H1 (cell line): Measurements from ENCODE around the gene PLCB1. TPM values are rescaled to one million over a fixed set of nuclear protein-coding genes. Genes with fewer than 3 reads are reported as not detected.

Source experiments
- CTCF ChIA-PET: fragments of 300-600 bp; sonication (Branson Sonifier 250); formaldehyde crosslinking; loops from one replicate; lab custom pipeline; 2021; ENCODE audit not compliant: partially characterized antibody; lab: Charles Lee
- POLR2A ChIA-PET: fragments of 300-600 bp; sonication (Branson Sonifier 250); formaldehyde crosslinking; loops from one replicate; lab custom pipeline; 2021; ENCODE audit warnings: inconsistent platforms; ENCODE audit not compliant: partially characterized antibody; lab: Charles Lee
- DNase-seq, 2 experiments: peaks; one replicate each; pipeline versions ENCODE4 v3.0.0 to v3.0.0-alpha.2; 2010 to 2022; ENCODE audit warnings: low spot score in 2 of 2, low read depth in 1 of 2, mixed read lengths in 1 of 2
- FAIRE-seq: peaks from 2 replicates; lab custom pipeline; 2011; peaks lifted over from hg19 to GRCh38; lab: Jason Lieb, UNC
- H2AFZ ChIP-seq: 2 replicates; pipeline ENCODE4 v1.8.1; 2012; ENCODE audit warnings: low read length, inconsistent platforms
- H2AK5ac ChIP-seq: 2 replicates; pipeline ENCODE4 v1.6.1; 2013; ENCODE audit warnings: low read depth, low read length
- H2BK120ac ChIP-seq: replicated peaks from 2 replicates; pipeline ENCODE3; 2013; ENCODE audit warnings: low read depth, low read length, inconsistent platforms
- H2BK12ac ChIP-seq: 2 replicates; pipeline ENCODE4 v1.6.1; 2013; ENCODE audit warnings: low read depth, low read length
- H2BK15ac ChIP-seq: 2 replicates; pipeline ENCODE4 v1.6.1; 2013; ENCODE audit warnings: low read length
- H2BK20ac ChIP-seq: 2 replicates; pipeline ENCODE4 v1.6.1; 2013; ENCODE audit warnings: low read length
- H2BK5ac ChIP-seq: 2 replicates; pipeline ENCODE4 v1.6.1; 2013; ENCODE audit warnings: low read depth, low read length
- H3K14ac ChIP-seq: 2 replicates; pipeline ENCODE4 v1.6.1; 2013; ENCODE audit warnings: inconsistent platforms; ENCODE audit not compliant: insufficient read length
- H3K18ac ChIP-seq: 2 replicates; pipeline ENCODE4 v1.6.1; 2013; ENCODE audit warnings: low read length; ENCODE audit errors: extremely low read depth
- H3K23ac ChIP-seq: 2 replicates; pipeline ENCODE4 v1.6.1; 2013; ENCODE audit warnings: inconsistent platforms; ENCODE audit not compliant: insufficient read length
- H3K23me2 ChIP-seq: 2 replicates; pipeline ENCODE4 v1.6.1; 2013; ENCODE audit warnings: low read depth, low read length
- H3K27ac ChIP-seq: 2 replicates; pipeline ENCODE4 v1.6.1; 2011; ENCODE audit warnings: low read depth, low read length, inconsistent platforms
- H3K27me3 ChIP-seq, 4 experiments: replicated peaks in 1 of 4; 1 replicate in 1 of 4; 2 replicates in 3 of 4; pipeline versions ENCODE4 v1.6.1 to v1.8.1; 2011 to 2013; ENCODE audit warnings: low read length in 3 of 4, mild to moderate bottlenecking in 3 of 4, inconsistent platforms in 2 of 4, mixed read lengths in 2 of 4, moderate library complexity in 1 of 4; ENCODE audit not compliant: control insufficient read depth in 3 of 4, insufficient read depth in 3 of 4; ENCODE audit errors: extremely low read depth in 1 of 4
- H3K36me3 ChIP-seq, 4 experiments: 2 replicates each; pipeline versions ENCODE4 v1.6.1 to v1.8.1; 2011 to 2013; ENCODE audit warnings: mild to moderate bottlenecking in 4 of 4, low read length in 3 of 4, moderate library complexity in 2 of 4, control low read depth in 1 of 4, inconsistent platforms in 1 of 4; ENCODE audit not compliant: insufficient read depth in 4 of 4, control insufficient read depth in 2 of 4
- H3K4ac ChIP-seq: replicated peaks from 2 replicates; pipeline ENCODE3; 2013; ENCODE audit warnings: low read length, low read depth, mixed read lengths, inconsistent platforms; ENCODE audit not compliant: insufficient read length
- H3K4me1 ChIP-seq, 4 experiments: replicated peaks in 1 of 4; 1 replicate in 1 of 4; 2 replicates in 3 of 4; pipeline versions ENCODE4 v1.6.1 to v1.8.1; 2011 to 2013; ENCODE audit warnings: low read length in 3 of 4, inconsistent platforms in 2 of 4, mixed read lengths in 1 of 4; ENCODE audit not compliant: insufficient read depth in 4 of 4, control insufficient read depth in 3 of 4
- H3K4me2 ChIP-seq, 2 experiments: 2 replicates each; pipeline versions ENCODE4 v1.6.1 to v1.8.1; 2011 to 2013; ENCODE audit warnings: low read depth in 2 of 2, low read length in 2 of 2, control low read depth in 1 of 2, inconsistent platforms in 1 of 2, mild to moderate bottlenecking in 1 of 2; ENCODE audit not compliant: insufficient read depth in 1 of 2
- H3K4me3 ChIP-seq, 4 experiments: fragments of 200-600, 300-600 bp in 1 of 4; sonication (generic), shearing (Covaris generic), sonication (Bioruptor Twin) in 1 of 4; 2 replicates each; pipeline versions ENCODE4 v1.5.1 to v1.8.1; 2011 to 2016; ENCODE audit warnings: low read length in 4 of 4, low read depth in 3 of 4, control low read depth in 2 of 4, inconsistent platforms in 2 of 4, mild to moderate bottlenecking in 2 of 4, mixed read lengths in 1 of 4, moderate library complexity in 1 of 4; ENCODE audit not compliant: insufficient read depth in 2 of 4; ENCODE audit errors: extremely low read depth in 1 of 4
- H3K56ac ChIP-seq: replicated peaks from 2 replicates; pipeline ENCODE3; 2013; ENCODE audit warnings: low read depth, mild to moderate bottlenecking, mixed read lengths, low read length, inconsistent platforms; ENCODE audit not compliant: insufficient read length
- H3K79me1 ChIP-seq: 2 replicates; pipeline ENCODE4 v1.6.1; 2013; ENCODE audit warnings: low read depth, low read length, control low read depth
- H3K79me2 ChIP-seq, 2 experiments: 2 replicates each; pipeline versions ENCODE4 v1.6.1 to v1.8.1; 2012 to 2013; ENCODE audit warnings: low read length in 2 of 2, mild to moderate bottlenecking in 2 of 2, inconsistent platforms in 1 of 2; ENCODE audit not compliant: insufficient read depth in 2 of 2, control insufficient read depth in 1 of 2
- H3K9ac ChIP-seq, 4 experiments: replicated peaks in 1 of 4; 1 replicate in 1 of 4; 2 replicates in 3 of 4; pipeline versions ENCODE4 v1.6.1 to v1.8.1; 2011 to 2013; ENCODE audit warnings: low read depth in 3 of 4, low read length in 3 of 4, control low read depth in 2 of 4, mild to moderate bottlenecking in 2 of 4, moderate library complexity in 2 of 4, inconsistent platforms in 1 of 4; ENCODE audit errors: extremely low read depth in 1 of 4
- H3K9me3 ChIP-seq, 2 experiments: 2 replicates each; pipeline versions ENCODE4 v1.6.1 to v1.8.1; 2012 to 2013; ENCODE audit warnings: mild to moderate bottlenecking in 2 of 2, moderate library complexity in 2 of 2, control low read depth in 1 of 2, inconsistent platforms in 1 of 2, low read depth in 1 of 2, low read length in 1 of 2, mixed read lengths in 1 of 2; ENCODE audit not compliant: insufficient read depth in 2 of 2
- H4K20me1 ChIP-seq, 2 experiments: replicated peaks in 1 of 2; 2 replicates each; pipeline versions ENCODE3 to v1.8.1; 2011 to 2013; ENCODE audit warnings: inconsistent platforms in 2 of 2, low read length in 2 of 2, mild to moderate bottlenecking in 1 of 2; ENCODE audit not compliant: insufficient read depth in 2 of 2, control insufficient read depth in 1 of 2
- H4K5ac ChIP-seq: 2 replicates; pipeline ENCODE4 v1.6.1; 2013; ENCODE audit warnings: low read length, low read depth, mixed read lengths, inconsistent platforms; ENCODE audit not compliant: insufficient read length
- H4K8ac ChIP-seq: 2 replicates; pipeline ENCODE4 v1.8.0; 2013; ENCODE audit warnings: mild to moderate bottlenecking, moderate library complexity, low read length, inconsistent platforms; ENCODE audit not compliant: insufficient read depth; ENCODE audit errors: extremely low read depth
- H4K91ac ChIP-seq: replicated peaks from 2 replicates; pipeline ENCODE3; 2013; ENCODE audit warnings: low read length, mixed read lengths, inconsistent platforms; ENCODE audit not compliant: insufficient read length
- BCL11A ChIP-seq, 2 experiments: IDR thresholded peaks; one replicate each; pipeline ENCODE4 v1.6.1; 2011; ENCODE audit warnings: low read depth in 2 of 2, low read length in 2 of 2, mild to moderate bottlenecking in 2 of 2
- CTCF ChIP-seq, 3 experiments: IDR thresholded peaks; 1 replicate in 2 of 3; 2 replicates in 1 of 3; pipeline versions ENCODE4 v1.5.1 to v1.6.1; 2011; ENCODE audit warnings: low read length in 3 of 3, mild to moderate bottlenecking in 3 of 3, inconsistent platforms in 2 of 3, low read depth in 1 of 3, moderate library complexity in 1 of 3; ENCODE audit not compliant: insufficient read depth in 1 of 3; ENCODE audit errors: control extremely low read depth in 1 of 3
- HDAC6 ChIP-seq: IDR thresholded peaks from one replicate; pipeline ENCODE4 v1.7.1; 2012; ENCODE audit warnings: low read depth, mild to moderate bottlenecking, inconsistent platforms, low read length, moderate library complexity
- WGBS, 2 experiments: shearing (Covaris generic) in 1 of 2; methylation state at CpG; one replicate each; pipeline versions ENCODE4 v1.1.6 to v1.1.7; 2013 to 2015; ENCODE audit warnings: low lambda C conversion rate in 2 of 2, mixed read lengths in 2 of 2, inconsistent platforms in 1 of 2, low coverage in 1 of 2, missing lambda C conversion rate in 1 of 2; ENCODE audit not compliant: insufficient replicate concordance in 2 of 2, insufficient coverage in 1 of 2, insufficient read length in 1 of 2; ENCODE audit errors: extremely low coverage in 1 of 2, missing lambda C conversion rate in 1 of 2; 5-methylcytosine and 5-hydroxymethylcytosine counted together
- polyA plus RNA-seq, 7 experiments: library from polyadenylated mRNA; depleted of rRNA in 3 of 7; stranded (reverse) in 5 of 7; unstranded in 2 of 7; fragments of >200 nt in 5 of 7; fragments of 200-250 nt in 2 of 7; gene quantifications; 1 replicate in 5 of 7; 2 replicates in 1 of 7; 4 replicates in 1 of 7; pipeline versions ENCODE4 v1.2.1 to v1.2.3, GENCODE V29; 2011 to 2013; ENCODE audit warnings: missing spikeins in 2 of 7, mixed read lengths in 2 of 7
- total RNA-seq: library from RNA; stranded (reverse); fragmentation: NEBNext Ultra II Directional; extraction: Animal tissue kit (Norgen Biotek cat#: 25700); gene quantifications from 2 replicates; pipeline ENCODE4 v1.2.1, GENCODE V29; 2021

PLCB1 gene
- total and polyA plus RNA-seq, 2 of the 8 experiments (the other 6 are each of a cell fraction or from before 2014, with no cell fraction given): 2.6 to 9.1 TPM

- Histone ChIP-seq H3K4me3 (no peak overlapping the region), H3K4me2 (no peak overlapping the region), H4K20me1 (no peaks in the 10 kb centered on the region), H3K79me2 (no peaks in the 10 kb centered on the region), H3K79me1 (no peaks in the 10 kb centered on the region; the same call in 1 of the 2 replicates), H3K23ac (no peak overlapping the region), H3K56ac (no peak overlapping the region), H3K4ac (no peak overlapping the region), H2BK5ac (no peak overlapping the region), H2AFZ (no peak overlapping the region), H3K9ac (no peak overlapping the region), H3K9me3 (no peaks in the 10 kb centered on the region), H4K8ac (no peak overlapping the region), H4K5ac (no peak overlapping the region), H3K36me3 (no peaks in the 10 kb centered on the region), H3K27ac (no peak overlapping the region), H3K27me3 (no peaks in the 10 kb centered on the region), H2BK12ac (no peak overlapping the region), H3K18ac (no peak overlapping the region), H2BK20ac (no peak overlapping the region), H2AK5ac (no peak overlapping the region), H3K14ac (no peak overlapping the region), H2BK15ac (no peak overlapping the region)
- POLR2A ChIA-PET: interaction anchor here (0.7 kb wide), 1 partner anchor 378 kb away, joined by 3 read pairs; no protein-coding TSS in a partner anchor
- no peak for FAIRE-seq
- CTCF ChIA-PET: no interaction called here
- no peak for TF ChIP-seq HDAC6
- no peak for TF ChIP-seq BCL11A (IDR thresholded peaks at IDR 0.05; ENCODE audit: low read depth in 2 of 2, low read length in 2 of 2)
- no peak for TF ChIP-seq CTCF (IDR thresholded peaks at IDR 0.05; ENCODE audit: control extremely low read depth in 1 of 3, insufficient read depth in 1 of 3, low read depth in 1 of 3, low read length in 3 of 3)
- TF ChIP-seq, all 59 proteins: peak for 0
- H3K23me2 ChIP-seq: peaks cover 2% of the 10 kb centered on the region; the same call in 1 of the 2 replicates
- H4K91ac ChIP-seq: no peak overlapping the region
- no peak for DNase-seq
- H2BK120ac ChIP-seq: no peak overlapping the region
- H3K4me1 ChIP-seq: 0 out of 7 replicates have a peak, but pooled peaks cover 0 to 2% (median 0%) of the 10 kb centered on the region in 4 experiments
- 93% methylated on average over 3 of the region's 3 CpGs; no CpG with 5 or more reads in 1 of the 2 experiments for WGBS, 2 experiments
Observed at GRCh38 chr20:8490076-8490830, 358.2 kb downstream of the PLCB1 start.
